SK-N-SH (cell line): Measurements from ENCODE around the gene FKBP7. TPM values are rescaled to one million over a fixed set of nuclear protein-coding genes. Genes with fewer than 3 reads are reported as not detected.
A peak's percentile ranks its signal among the peaks of the same experiment; 100 is the strongest.

Experiments used
- CHD2 ChIP-seq: fragments of 150-350 bp; IDR thresholded peaks from 2 replicates; pipeline ENCODE4 v1.6.1; 2018; ENCODE audit warnings: low read length; ENCODE audit not compliant: partially characterized antibody
- ELF1 ChIP-seq: IDR thresholded peaks from 2 replicates; pipeline ENCODE4 v1.4.0; 2012
- EZH2phosphoT487 ChIP-seq: fragments of 200-600 bp; sonication (generic); IDR thresholded peaks from 2 replicates; pipeline ENCODE4 v1.6.1; 2017; ENCODE audit warnings: low read depth, mixed run types, mild to moderate bottlenecking, antibody characterized with exemption, moderate library complexity, borderline replicate concordance
- FOSL2 ChIP-seq: IDR thresholded peaks from 2 replicates; pipeline ENCODE4 v1.4.0; 2012; ENCODE audit warnings: low read depth, mild to moderate bottlenecking, moderate library complexity, borderline replicate concordance
- FOXM1 ChIP-seq: IDR thresholded peaks from 2 replicates; pipeline ENCODE4 v1.4.0; 2012; ENCODE audit warnings: low read depth, mild to moderate bottlenecking
- JUND ChIP-seq: IDR thresholded peaks from 2 replicates; pipeline ENCODE4 v1.4.0; 2012
- MXI1 ChIP-seq: IDR thresholded peaks from 2 replicates; pipeline ENCODE4 v1.6.1; 2012; ENCODE audit warnings: mild to moderate bottlenecking, low read depth, low read length, improper control_type of control experiment
- RAD21 ChIP-seq: IDR thresholded peaks from 2 replicates; pipeline ENCODE4 v1.6.1; 2012; ENCODE audit warnings: mild to moderate bottlenecking, low read length
- RXRA ChIP-seq: IDR thresholded peaks from 2 replicates; pipeline ENCODE4 v1.4.0; 2012; ENCODE audit warnings: low read depth, mild to moderate bottlenecking, borderline replicate concordance
- SIN3A ChIP-seq: IDR thresholded peaks from 2 replicates; pipeline ENCODE4 v1.6.1; 2012; ENCODE audit warnings: low read depth, mild to moderate bottlenecking, low read length, moderate library complexity, borderline replicate concordance
- SMC3 ChIP-seq: IDR thresholded peaks from 2 replicates; pipeline ENCODE4 v1.6.1; 2012; ENCODE audit warnings: low read depth, low read length, improper control_type of control experiment
- TCF12 ChIP-seq: IDR thresholded peaks from 2 replicates; pipeline ENCODE4 v1.4.0; 2012
- polyA plus RNA-seq, 3 experiments: library from polyadenylated mRNA; depleted of rRNA; stranded (reverse); fragments of >200 nt; gene quantifications; 2 replicates each; pipeline ENCODE4 v1.2.3, GENCODE V29; 2012
- TF ChIP-seq, protein P1 (sequence below): IDR thresholded peaks from 2 replicates; pipeline ENCODE4; 2012
- TF ChIP-seq, protein P2 (sequence below): fragments of 150-350 bp; IDR thresholded peaks from 2 replicates; pipeline ENCODE4 v1.6.1; 2016; ENCODE audit warnings: mild to moderate bottlenecking, low read depth, low read length
- TF ChIP-seq, protein P3 (sequence below): IDR thresholded peaks from 2 replicates; pipeline ENCODE4 v1.6.1; 2012; ENCODE audit warnings: mild to moderate bottlenecking, low read depth, low read length, moderate library complexity
- TF ChIP-seq, protein P4 (sequence below): fragments of 150-350 bp; IDR thresholded peaks from 2 replicates; pipeline ENCODE4 v1.6.1; 2017; ENCODE audit warnings: antibody characterized with exemption, low read length, low read depth, borderline replicate concordance
- TF ChIP-seq, protein P5 (sequence below): IDR thresholded peaks from 2 replicates; pipeline ENCODE4 v1.4.0; 2012; ENCODE audit warnings: low read depth, borderline replicate concordance

Gene FKBP7
- polyA plus RNA-seq, 1 of the 3 experiments (the other 2 are of a cell fraction): 35.6 TPM

DNA sequence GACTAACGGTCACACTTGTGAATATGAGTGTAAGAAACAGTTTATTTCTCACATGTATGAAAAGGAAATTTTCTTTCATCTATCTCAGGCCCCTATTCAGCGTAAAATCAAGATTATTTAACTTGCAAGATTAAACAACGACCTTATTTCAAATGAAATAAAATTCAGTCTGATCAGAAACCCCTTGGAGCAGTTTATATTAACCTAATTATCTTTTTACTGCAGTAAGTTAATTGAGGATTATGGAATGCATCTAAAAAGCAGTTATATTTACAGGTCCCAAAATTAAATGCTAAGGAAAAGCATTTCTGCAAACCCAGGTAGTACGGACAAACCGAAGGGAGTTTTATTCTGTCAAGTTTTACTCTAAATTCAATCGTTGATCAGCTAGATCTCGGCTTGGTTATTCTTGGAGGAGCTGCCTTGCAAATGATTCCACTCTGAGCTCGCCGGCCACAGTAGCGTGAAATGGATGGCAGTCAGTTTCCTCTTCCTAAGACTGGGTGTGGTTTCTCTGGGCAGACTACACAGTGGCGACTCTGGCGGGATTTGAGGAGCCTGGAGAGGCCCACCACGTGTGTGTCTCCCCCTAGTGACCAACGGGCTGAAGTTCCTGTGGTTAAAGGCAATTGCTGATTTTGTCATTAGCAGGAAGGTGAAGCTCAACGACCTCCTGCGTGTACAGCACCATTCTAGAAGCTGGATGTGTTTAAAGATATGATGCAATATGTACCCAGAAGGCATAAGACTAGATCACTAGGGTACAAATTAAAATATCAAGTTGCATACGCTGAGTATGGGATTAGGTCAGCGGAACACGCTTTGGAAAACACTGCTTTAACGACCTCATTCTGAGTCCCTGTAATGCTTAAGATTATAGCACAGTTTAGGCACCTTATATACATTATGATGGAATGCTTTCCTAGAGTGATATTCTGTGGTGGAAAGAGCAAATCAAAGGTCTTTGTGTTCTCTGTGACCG lies 63.8 kb downstream of the FKBP7 start (continued):
- TF ChIP-seq, protein P1, sequence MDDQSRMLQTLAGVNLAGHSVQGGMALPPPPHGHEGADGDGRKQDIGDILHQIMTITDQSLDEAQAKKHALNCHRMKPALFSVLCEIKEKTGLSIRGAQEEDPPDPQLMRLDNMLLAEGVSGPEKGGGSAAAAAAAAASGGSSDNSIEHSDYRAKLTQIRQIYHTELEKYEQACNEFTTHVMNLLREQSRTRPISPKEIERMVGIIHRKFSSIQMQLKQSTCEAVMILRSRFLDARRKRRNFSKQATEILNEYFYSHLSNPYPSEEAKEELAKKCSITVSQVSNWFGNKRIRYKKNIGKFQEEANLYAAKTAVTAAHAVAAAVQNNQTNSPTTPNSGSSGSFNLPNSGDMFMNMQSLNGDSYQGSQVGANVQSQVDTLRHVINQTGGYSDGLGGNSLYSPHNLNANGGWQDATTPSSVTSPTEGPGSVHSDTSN: no peak
- no peak for TF ChIP-seq FOSL2
- TF ChIP-seq, protein P2, sequence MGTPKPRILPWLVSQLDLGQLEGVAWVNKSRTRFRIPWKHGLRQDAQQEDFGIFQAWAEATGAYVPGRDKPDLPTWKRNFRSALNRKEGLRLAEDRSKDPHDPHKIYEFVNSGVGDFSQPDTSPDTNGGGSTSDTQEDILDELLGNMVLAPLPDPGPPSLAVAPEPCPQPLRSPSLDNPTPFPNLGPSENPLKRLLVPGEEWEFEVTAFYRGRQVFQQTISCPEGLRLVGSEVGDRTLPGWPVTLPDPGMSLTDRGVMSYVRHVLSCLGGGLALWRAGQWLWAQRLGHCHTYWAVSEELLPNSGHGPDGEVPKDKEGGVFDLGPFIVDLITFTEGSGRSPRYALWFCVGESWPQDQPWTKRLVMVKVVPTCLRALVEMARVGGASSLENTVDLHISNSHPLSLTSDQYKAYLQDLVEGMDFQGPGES: no peak
- TF ChIP-seq TCF12: peak; percentile 8; the same call in 1 of the 2 replicates
- no peak for TF ChIP-seq FOXM1
- TF ChIP-seq RXRA: no peak
- TF ChIP-seq CHD2: peak; percentile 82
- TF ChIP-seq, protein P3, sequence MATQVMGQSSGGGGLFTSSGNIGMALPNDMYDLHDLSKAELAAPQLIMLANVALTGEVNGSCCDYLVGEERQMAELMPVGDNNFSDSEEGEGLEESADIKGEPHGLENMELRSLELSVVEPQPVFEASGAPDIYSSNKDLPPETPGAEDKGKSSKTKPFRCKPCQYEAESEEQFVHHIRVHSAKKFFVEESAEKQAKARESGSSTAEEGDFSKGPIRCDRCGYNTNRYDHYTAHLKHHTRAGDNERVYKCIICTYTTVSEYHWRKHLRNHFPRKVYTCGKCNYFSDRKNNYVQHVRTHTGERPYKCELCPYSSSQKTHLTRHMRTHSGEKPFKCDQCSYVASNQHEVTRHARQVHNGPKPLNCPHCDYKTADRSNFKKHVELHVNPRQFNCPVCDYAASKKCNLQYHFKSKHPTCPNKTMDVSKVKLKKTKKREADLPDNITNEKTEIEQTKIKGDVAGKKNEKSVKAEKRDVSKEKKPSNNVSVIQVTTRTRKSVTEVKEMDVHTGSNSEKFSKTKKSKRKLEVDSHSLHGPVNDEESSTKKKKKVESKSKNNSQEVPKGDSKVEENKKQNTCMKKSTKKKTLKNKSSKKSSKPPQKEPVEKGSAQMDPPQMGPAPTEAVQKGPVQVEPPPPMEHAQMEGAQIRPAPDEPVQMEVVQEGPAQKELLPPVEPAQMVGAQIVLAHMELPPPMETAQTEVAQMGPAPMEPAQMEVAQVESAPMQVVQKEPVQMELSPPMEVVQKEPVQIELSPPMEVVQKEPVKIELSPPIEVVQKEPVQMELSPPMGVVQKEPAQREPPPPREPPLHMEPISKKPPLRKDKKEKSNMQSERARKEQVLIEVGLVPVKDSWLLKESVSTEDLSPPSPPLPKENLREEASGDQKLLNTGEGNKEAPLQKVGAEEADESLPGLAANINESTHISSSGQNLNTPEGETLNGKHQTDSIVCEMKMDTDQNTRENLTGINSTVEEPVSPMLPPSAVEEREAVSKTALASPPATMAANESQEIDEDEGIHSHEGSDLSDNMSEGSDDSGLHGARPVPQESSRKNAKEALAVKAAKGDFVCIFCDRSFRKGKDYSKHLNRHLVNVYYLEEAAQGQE: peak; percentile 51; the same call in 1 of the 2 replicates
- TF ChIP-seq, protein P4, sequence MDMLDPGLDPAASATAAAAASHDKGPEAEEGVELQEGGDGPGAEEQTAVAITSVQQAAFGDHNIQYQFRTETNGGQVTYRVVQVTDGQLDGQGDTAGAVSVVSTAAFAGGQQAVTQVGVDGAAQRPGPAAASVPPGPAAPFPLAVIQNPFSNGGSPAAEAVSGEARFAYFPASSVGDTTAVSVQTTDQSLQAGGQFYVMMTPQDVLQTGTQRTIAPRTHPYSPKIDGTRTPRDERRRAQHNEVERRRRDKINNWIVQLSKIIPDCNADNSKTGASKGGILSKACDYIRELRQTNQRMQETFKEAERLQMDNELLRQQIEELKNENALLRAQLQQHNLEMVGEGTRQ: no peak
- no peak for TF ChIP-seq ELF1
- TF ChIP-seq SIN3A: peak; percentile 87; the same call in 1 of the 2 replicates
- peak; percentile 80 for TF ChIP-seq SMC3
- peak; percentile 85 for TF ChIP-seq RAD21
- no peak for TF ChIP-seq JUND
- TF ChIP-seq MXI1: peak; percentile 82
- TF ChIP-seq, protein P5, sequence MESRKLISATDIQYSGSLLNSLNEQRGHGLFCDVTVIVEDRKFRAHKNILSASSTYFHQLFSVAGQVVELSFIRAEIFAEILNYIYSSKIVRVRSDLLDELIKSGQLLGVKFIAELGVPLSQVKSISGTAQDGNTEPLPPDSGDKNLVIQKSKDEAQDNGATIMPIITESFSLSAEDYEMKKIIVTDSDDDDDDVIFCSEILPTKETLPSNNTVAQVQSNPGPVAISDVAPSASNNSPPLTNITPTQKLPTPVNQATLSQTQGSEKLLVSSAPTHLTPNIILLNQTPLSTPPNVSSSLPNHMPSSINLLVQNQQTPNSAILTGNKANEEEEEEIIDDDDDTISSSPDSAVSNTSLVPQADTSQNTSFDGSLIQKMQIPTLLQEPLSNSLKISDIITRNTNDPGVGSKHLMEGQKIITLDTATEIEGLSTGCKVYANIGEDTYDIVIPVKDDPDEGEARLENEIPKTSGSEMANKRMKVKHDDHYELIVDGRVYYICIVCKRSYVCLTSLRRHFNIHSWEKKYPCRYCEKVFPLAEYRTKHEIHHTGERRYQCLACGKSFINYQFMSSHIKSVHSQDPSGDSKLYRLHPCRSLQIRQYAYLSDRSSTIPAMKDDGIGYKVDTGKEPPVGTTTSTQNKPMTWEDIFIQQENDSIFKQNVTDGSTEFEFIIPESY: no peak
- TF ChIP-seq EZH2phosphoT487: no peak

Other genes with a start within 250 kb of the FKBP7 start
- gene PRKRA, start 27.4 kb downstream of the FKBP7 start, polyA plus RNA-seq (2012; rRNA removed): 35.7 and 44.3 TPM in 2 replicates
- gene PJVK, start 27.2 kb downstream of the FKBP7 start, polyA plus RNA-seq (2012; rRNA removed): 5.3 and 10.8 TPM in 2 replicates
- gene PLEKHA3, start 1.9 kb upstream of the FKBP7 start, polyA plus RNA-seq (2012; rRNA removed): 5.7 and 6.4 TPM in 2 replicates